Right lobe of liver (tissue), 4 donors: ENCODE results near the gene FBL.
"Not testable (repeated sequence)": the region's sequence is repeated elsewhere in the genome, so short reads cannot be mapped to it uniquely, and the experiment has no call there.

Experiments
- POLR2A ChIP-seq: fragments of 450-650 bp; IDR thresholded peaks from one replicate; pipeline ENCODE4 v1.6.1; 2017; ENCODE audit warnings: antibody characterized with exemption, mild to moderate bottlenecking
- TF ChIP-seq, protein P1 (sequence below), 4 donors: fragments of 200-600 bp in 3 of 4; fragments of 450-650 bp in 1 of 4; IDR thresholded peaks; one replicate each; pipeline versions ENCODE4 v1.5.1 to v1.8.0; 2016 to 2022; ENCODE audit warnings: antibody characterized with exemption in 4 of 4, mild to moderate bottlenecking in 2 of 4
- donor health status: DM: no; HTN: no; CAD: no.
- donor health status: DM: no; HTN: no; CAD: no.
- donor health status: DM: no; HTN: yes; CAD: no.

- TF ChIP-seq, protein P1, sequence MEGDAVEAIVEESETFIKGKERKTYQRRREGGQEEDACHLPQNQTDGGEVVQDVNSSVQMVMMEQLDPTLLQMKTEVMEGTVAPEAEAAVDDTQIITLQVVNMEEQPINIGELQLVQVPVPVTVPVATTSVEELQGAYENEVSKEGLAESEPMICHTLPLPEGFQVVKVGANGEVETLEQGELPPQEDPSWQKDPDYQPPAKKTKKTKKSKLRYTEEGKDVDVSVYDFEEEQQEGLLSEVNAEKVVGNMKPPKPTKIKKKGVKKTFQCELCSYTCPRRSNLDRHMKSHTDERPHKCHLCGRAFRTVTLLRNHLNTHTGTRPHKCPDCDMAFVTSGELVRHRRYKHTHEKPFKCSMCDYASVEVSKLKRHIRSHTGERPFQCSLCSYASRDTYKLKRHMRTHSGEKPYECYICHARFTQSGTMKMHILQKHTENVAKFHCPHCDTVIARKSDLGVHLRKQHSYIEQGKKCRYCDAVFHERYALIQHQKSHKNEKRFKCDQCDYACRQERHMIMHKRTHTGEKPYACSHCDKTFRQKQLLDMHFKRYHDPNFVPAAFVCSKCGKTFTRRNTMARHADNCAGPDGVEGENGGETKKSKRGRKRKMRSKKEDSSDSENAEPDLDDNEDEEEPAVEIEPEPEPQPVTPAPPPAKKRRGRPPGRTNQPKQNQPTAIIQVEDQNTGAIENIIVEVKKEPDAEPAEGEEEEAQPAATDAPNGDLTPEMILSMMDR (IDR thresholded peaks at IDR 0.05): peak in 1 of 4 donors; percentile 16
- TF ChIP-seq POLR2A: not testable (repeated sequence)
Observed at GRCh38 chr19:39881495-39882110, 35.4 kb upstream of the FBL start.
